A673 (cell line): ENCODE results near the gene ZFYVE28.

Experiments used
- EZH2 ChIP-seq: fragments of 200-600 bp; sonication (generic); IDR thresholded peaks from 2 replicates; pipeline ENCODE4 v1.6.1; 2017; ENCODE audit warnings: borderline replicate concordance, low read depth, mild to moderate bottlenecking, mixed read lengths, antibody characterized with exemption, low read length; ENCODE audit not compliant: poor library complexity, severe bottlenecking
- TF ChIP-seq, protein P1 (sequence below): fragments of 300-800, 200-600 bp; sonication (generic); conservative IDR thresholded peaks from 2 replicates; pipeline ENCODE4 v1.5.1; 2017; ENCODE audit warnings: low read depth, mild to moderate bottlenecking, antibody characterized with exemption, low read length, moderate library complexity, mixed read lengths

DNA sequence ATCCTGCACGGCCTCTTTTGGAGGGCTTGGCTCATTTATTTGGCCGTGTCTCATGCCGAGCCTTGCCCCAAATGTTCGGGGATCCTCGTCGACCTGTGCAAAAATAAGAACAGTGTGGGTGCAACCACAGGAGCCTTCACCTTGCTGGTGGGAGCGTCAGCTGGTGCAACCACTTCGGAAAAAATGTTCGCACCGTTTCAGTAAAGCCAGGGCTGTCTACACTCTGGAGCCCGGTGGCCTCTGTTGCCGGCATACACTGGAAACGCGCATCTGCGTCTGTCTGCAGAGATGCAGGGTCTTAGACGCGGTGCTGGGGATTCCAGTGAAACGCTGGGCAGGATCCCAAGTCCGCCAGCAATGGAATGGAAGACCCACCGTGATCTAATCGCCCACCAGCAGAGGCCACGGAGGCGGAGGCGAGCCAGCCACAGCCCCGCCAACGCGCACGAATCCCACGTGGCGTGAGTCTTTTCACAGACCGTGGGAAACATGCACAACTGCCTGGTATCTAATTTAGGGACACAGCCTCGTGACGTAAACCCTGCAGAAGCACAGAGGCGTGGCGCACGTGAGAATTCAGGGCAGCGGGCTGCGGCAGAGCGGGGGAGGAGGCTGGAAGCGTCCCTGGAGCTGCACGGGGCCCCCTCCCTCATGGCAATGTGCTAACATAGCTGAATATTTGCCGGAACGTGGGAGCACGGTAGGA, 142.7 kb downstream of the ZFYVE28 start:
- TF ChIP-seq EZH2: no peak
- TF ChIP-seq, protein P1, sequence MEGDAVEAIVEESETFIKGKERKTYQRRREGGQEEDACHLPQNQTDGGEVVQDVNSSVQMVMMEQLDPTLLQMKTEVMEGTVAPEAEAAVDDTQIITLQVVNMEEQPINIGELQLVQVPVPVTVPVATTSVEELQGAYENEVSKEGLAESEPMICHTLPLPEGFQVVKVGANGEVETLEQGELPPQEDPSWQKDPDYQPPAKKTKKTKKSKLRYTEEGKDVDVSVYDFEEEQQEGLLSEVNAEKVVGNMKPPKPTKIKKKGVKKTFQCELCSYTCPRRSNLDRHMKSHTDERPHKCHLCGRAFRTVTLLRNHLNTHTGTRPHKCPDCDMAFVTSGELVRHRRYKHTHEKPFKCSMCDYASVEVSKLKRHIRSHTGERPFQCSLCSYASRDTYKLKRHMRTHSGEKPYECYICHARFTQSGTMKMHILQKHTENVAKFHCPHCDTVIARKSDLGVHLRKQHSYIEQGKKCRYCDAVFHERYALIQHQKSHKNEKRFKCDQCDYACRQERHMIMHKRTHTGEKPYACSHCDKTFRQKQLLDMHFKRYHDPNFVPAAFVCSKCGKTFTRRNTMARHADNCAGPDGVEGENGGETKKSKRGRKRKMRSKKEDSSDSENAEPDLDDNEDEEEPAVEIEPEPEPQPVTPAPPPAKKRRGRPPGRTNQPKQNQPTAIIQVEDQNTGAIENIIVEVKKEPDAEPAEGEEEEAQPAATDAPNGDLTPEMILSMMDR: no peak
